WTC11 (cell line): ENCODE results near the gene TMEM14C. TPM values are rescaled to one million over a fixed set of nuclear protein-coding genes. Genes with fewer than 3 reads are reported as not detected.

ENCODE experiments used
- ATAC-seq: fragments of 200-7000 bp; cut with Tn5 transposase; 2 replicates; pipeline ENCODE4 v1.10.0; 2021; ENCODE audit warnings: mild to moderate bottlenecking, moderate library complexity
- CTCF ChIA-PET: fragments of 300-600 bp; sonication (Branson Sonifier 250); formaldehyde crosslinking; loops from one replicate; lab custom pipeline; 2021; ENCODE audit warnings: antibody characterized with exemption; lab: Charles Lee
- POLR2A ChIA-PET: fragments of 350-600 bp; sonication (Branson Sonifier 250); formaldehyde crosslinking; loops from one replicate; lab custom pipeline; 2021; ENCODE audit warnings: antibody characterized with exemption; lab: Charles Lee
- DNase-seq: peaks from one replicate; pipeline ENCODE4 v3.0.0; 2021; ENCODE audit warnings: low spot score
- H3K27ac Mint-ChIP-seq: 2 replicates; pipeline ENCODE4 v1.8.0; 2021; ENCODE audit warnings: mixed read lengths
- H3K27me3 Mint-ChIP-seq: 2 replicates; pipeline ENCODE4 v1.8.0; 2021; ENCODE audit warnings: low read depth, mild to moderate bottlenecking, moderate library complexity, mixed read lengths
- H3K36me3 Mint-ChIP-seq: 2 replicates; pipeline ENCODE4 v1.8.0; 2021; ENCODE audit warnings: mixed read lengths
- H3K4me1 Mint-ChIP-seq: 2 replicates; pipeline ENCODE4 v1.8.0; 2022; ENCODE audit warnings: mixed read lengths
- H3K4me3 Mint-ChIP-seq: 2 replicates; pipeline ENCODE4 v1.8.0; 2021; ENCODE audit warnings: mild to moderate bottlenecking, moderate library complexity, mixed read lengths
- H3K9me3 Mint-ChIP-seq: 2 replicates; pipeline ENCODE4 v1.8.0; 2021; ENCODE audit warnings: mixed read lengths
- CREM ChIP-seq: sonication (generic); formaldehyde crosslinking; IDR thresholded peaks from 2 replicates; pipeline ENCODE4 v1.8.1; 2022; ENCODE audit warnings: mild to moderate bottlenecking, missing genetic modification reagents, moderate library complexity
- EMX1 ChIP-seq: fragments of 250-450 bp; sonication (Bioruptor Pico); IDR thresholded peaks from 2 replicates; pipeline ENCODE4 v1.8.0; 2021; ENCODE audit warnings: mild to moderate bottlenecking
- ESRRA ChIP-seq: sonication (generic); formaldehyde crosslinking; IDR thresholded peaks from 2 replicates; pipeline ENCODE4 v1.8.1; 2022; ENCODE audit warnings: mild to moderate bottlenecking, missing genetic modification reagents, borderline replicate concordance
- GRHL2 ChIP-seq: fragments of 250-450 bp; sonication (Bioruptor Pico); IDR thresholded peaks from 2 replicates; pipeline ENCODE4 v1.8.0; 2022; ENCODE audit warnings: mild to moderate bottlenecking, moderate library complexity; ENCODE audit not compliant: insufficient replicate concordance, severe bottlenecking
- HMGXB4 ChIP-seq: sonication (generic); formaldehyde crosslinking; IDR thresholded peaks from 2 replicates; pipeline ENCODE4 v1.8.1; 2023; ENCODE audit warnings: mild to moderate bottlenecking, moderate library complexity, missing genetic modification reagents
- IRF1 ChIP-seq: sonication (generic); formaldehyde crosslinking; IDR thresholded peaks from 2 replicates; pipeline ENCODE4 v1.8.0; 2023; ENCODE audit warnings: missing genetic modification reagents
- NFATC4 ChIP-seq: fragments of 250-450 bp; sonication (Bioruptor Pico); IDR thresholded peaks from 2 replicates; pipeline ENCODE4 v1.9.0; 2021; ENCODE audit warnings: mild to moderate bottlenecking
- NR3C1 ChIP-seq: sonication (generic); formaldehyde crosslinking; conservative IDR thresholded peaks from 2 replicates; pipeline ENCODE4 v1.8.1; 2023; ENCODE audit warnings: low read depth, mild to moderate bottlenecking, missing genetic modification reagents
- OVOL2 ChIP-seq: fragments of 250-450 bp; sonication (Bioruptor Pico); IDR thresholded peaks from 2 replicates; pipeline ENCODE4 v1.9.0; 2021; ENCODE audit warnings: mild to moderate bottlenecking, borderline replicate concordance
- SOX15 ChIP-seq: fragments of 250-450 bp; sonication (Bioruptor Pico); IDR thresholded peaks from 2 replicates; pipeline ENCODE4 v1.9.0; 2021; ENCODE audit warnings: mild to moderate bottlenecking
- STAT6 ChIP-seq: sonication (generic); formaldehyde crosslinking; conservative IDR thresholded peaks from 2 replicates; pipeline ENCODE4 v1.8.1; 2023; ENCODE audit warnings: mild to moderate bottlenecking, low read depth, missing genetic modification reagents, moderate library complexity
- TEAD1 ChIP-seq: sonication (generic); formaldehyde crosslinking; IDR thresholded peaks from 2 replicates; pipeline ENCODE4 v1.8.0; 2022; ENCODE audit warnings: mild to moderate bottlenecking, missing genetic modification reagents
- ZNF232 ChIP-seq: sonication (generic); formaldehyde crosslinking; IDR thresholded peaks from 2 replicates; pipeline ENCODE4 v1.8.0; 2022; ENCODE audit warnings: mild to moderate bottlenecking, missing genetic modification reagents
- ZNF281 ChIP-seq: sonication (generic); formaldehyde crosslinking; IDR thresholded peaks from 2 replicates; pipeline ENCODE4 v1.8.0; 2023; ENCODE audit warnings: mild to moderate bottlenecking, missing genetic modification reagents
- ZNF671 ChIP-seq: fragments of 250-450 bp; sonication (Bioruptor Pico); IDR thresholded peaks from 2 replicates; pipeline ENCODE4 v1.8.0; 2021; ENCODE audit warnings: mild to moderate bottlenecking
- total RNA-seq: library from RNA; stranded (reverse); gene quantifications from 3 replicates; pipeline ENCODE4 v1.2.3, GENCODE V29; 2021
- TF ChIP-seq, protein P1 (sequence below): sonication (generic); formaldehyde crosslinking; IDR thresholded peaks from 2 replicates; pipeline ENCODE4 v1.8.0; 2022; ENCODE audit warnings: mild to moderate bottlenecking, missing genetic modification reagents
- TF ChIP-seq, protein P2 (sequence below): sonication (generic); formaldehyde crosslinking; IDR thresholded peaks from 2 replicates; pipeline ENCODE4 v1.8.1; 2023; ENCODE audit warnings: mild to moderate bottlenecking, missing genetic modification reagents, moderate library complexity
- TF ChIP-seq, protein P3 (sequence below): sonication (generic); formaldehyde crosslinking; IDR thresholded peaks from 2 replicates; pipeline ENCODE4 v1.8.0; 2022; ENCODE audit warnings: mild to moderate bottlenecking, missing genetic modification reagents
- TF ChIP-seq, protein P4 (sequence below): sonication (generic); formaldehyde crosslinking; IDR thresholded peaks from 2 replicates; pipeline ENCODE4 v1.8.1; 2022; ENCODE audit warnings: mild to moderate bottlenecking, moderate library complexity, missing genetic modification reagents

Gene TMEM14C
- total RNA-seq, 1 experiment from 2014 or later: 103 TPM

GRCh38 chr6:10681795-10682194, 41.1 kb upstream of the TMEM14C start:
- Mint-ChIP-seq H3K4me1 (peaks cover 6% of the 10 kb centered on the region), H3K27ac (no peak overlapping the region), H3K9me3 (peaks cover 7% of the 10 kb centered on the region; the same call in 1 of the 2 replicates), H3K4me3 (no peak overlapping the region), H3K36me3 (no peaks in the 10 kb centered on the region), H3K27me3 (no peaks in the 10 kb centered on the region)
- CTCF ChIA-PET: interaction anchor here (1.7 kb wide), 1 partner anchor 60 kb away, joined by 6 read pairs; no protein-coding TSS in a partner anchor
- no peak for DNase-seq
- ATAC-seq: no peak
- TF ChIP-seq ZNF671 (CRISPR knock-in tag) (no peak), HMGXB4 (no peak), EMX1 (CRISPR knock-in tag) (no peak), ESRRA (CRISPR knock-in tag) (no peak), OVOL2 (no peak), NFATC4 (CRISPR knock-in tag) (no peak)
- TF ChIP-seq, protein P1, sequence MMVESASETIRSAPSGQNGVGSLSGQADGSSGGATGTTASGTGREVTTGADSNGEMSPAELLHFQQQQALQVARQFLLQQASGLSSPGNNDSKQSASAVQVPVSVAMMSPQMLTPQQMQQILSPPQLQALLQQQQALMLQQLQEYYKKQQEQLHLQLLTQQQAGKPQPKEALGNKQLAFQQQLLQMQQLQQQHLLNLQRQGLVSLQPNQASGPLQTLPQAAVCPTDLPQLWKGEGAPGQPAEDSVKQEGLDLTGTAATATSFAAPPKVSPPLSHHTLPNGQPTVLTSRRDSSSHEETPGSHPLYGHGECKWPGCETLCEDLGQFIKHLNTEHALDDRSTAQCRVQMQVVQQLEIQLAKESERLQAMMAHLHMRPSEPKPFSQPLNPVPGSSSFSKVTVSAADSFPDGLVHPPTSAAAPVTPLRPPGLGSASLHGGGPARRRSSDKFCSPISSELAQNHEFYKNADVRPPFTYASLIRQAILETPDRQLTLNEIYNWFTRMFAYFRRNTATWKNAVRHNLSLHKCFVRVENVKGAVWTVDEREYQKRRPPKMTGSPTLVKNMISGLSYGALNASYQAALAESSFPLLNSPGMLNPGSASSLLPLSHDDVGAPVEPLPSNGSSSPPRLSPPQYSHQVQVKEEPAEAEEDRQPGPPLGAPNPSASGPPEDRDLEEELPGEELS (CRISPR knock-in tag): no peak
- POLR2A ChIA-PET: no interaction called here

GRCh38 chr6:10682355-10682988, 40.4 kb upstream of the TMEM14C start:
- Mint-ChIP-seq H3K4me1 (peaks cover 13% of the 10 kb centered on the region), H3K4me3 (no peak overlapping the region), H3K27ac (no peak overlapping the region), H3K27me3 (no peaks in the 10 kb centered on the region), H3K9me3 (peaks cover 7% of the 10 kb centered on the region; the same call in 1 of the 2 replicates), H3K36me3 (no peaks in the 10 kb centered on the region)
- ChIA-PET CTCF (interaction anchor here (1.1 kb wide), 1 partner anchor 204 kb away, joined by 4 read pairs; no protein-coding TSS in a partner anchor), POLR2A (interaction anchor here (0.6 kb wide), 1 partner anchor 166 kb away, joined by 3 read pairs; no protein-coding TSS in a partner anchor)
- no peak for ATAC-seq
- DNase-seq: no peak
- TF ChIP-seq, protein P2, sequence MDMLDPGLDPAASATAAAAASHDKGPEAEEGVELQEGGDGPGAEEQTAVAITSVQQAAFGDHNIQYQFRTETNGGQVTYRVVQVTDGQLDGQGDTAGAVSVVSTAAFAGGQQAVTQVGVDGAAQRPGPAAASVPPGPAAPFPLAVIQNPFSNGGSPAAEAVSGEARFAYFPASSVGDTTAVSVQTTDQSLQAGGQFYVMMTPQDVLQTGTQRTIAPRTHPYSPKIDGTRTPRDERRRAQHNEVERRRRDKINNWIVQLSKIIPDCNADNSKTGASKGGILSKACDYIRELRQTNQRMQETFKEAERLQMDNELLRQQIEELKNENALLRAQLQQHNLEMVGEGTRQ: no peak
- TF ChIP-seq ZNF281 (CRISPR knock-in tag) (no peak), SOX15 (CRISPR knock-in tag) (no peak), HMGXB4 (no peak), STAT6 (CRISPR knock-in tag) (no peak), OVOL2 (no peak), NR3C1 (CRISPR knock-in tag) (no peak), IRF1 (no peak), TEAD1 (CRISPR knock-in tag) (no peak), GRHL2 (CRISPR knock-in tag) (no peak), ZNF232 (CRISPR knock-in tag) (no peak), CREM (CRISPR knock-in tag) (no peak)
- TF ChIP-seq, protein P3, sequence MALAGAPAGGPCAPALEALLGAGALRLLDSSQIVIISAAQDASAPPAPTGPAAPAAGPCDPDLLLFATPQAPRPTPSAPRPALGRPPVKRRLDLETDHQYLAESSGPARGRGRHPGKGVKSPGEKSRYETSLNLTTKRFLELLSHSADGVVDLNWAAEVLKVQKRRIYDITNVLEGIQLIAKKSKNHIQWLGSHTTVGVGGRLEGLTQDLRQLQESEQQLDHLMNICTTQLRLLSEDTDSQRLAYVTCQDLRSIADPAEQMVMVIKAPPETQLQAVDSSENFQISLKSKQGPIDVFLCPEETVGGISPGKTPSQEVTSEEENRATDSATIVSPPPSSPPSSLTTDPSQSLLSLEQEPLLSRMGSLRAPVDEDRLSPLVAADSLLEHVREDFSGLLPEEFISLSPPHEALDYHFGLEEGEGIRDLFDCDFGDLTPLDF (CRISPR knock-in tag): no peak
- TF ChIP-seq, protein P4, sequence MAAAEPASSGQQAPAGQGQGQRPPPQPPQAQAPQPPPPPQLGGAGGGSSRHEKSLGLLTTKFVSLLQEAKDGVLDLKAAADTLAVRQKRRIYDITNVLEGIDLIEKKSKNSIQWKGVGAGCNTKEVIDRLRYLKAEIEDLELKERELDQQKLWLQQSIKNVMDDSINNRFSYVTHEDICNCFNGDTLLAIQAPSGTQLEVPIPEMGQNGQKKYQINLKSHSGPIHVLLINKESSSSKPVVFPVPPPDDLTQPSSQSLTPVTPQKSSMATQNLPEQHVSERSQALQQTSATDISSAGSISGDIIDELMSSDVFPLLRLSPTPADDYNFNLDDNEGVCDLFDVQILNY: no peak
